Activated CD4-positive, alpha-beta T cell treated with anti-CD3 and anti-CD28 coated beads, Interleukin-2, amount 50 U/mL, for 1 hour (primary cell): ENCODE measurements around the gene DTNBP1.

ENCODE experiments used
- DNase-seq: peaks from one replicate; pipeline ENCODE4 v3.0.0-alpha.2; 2020

The DTNBP1 gene

DNA sequence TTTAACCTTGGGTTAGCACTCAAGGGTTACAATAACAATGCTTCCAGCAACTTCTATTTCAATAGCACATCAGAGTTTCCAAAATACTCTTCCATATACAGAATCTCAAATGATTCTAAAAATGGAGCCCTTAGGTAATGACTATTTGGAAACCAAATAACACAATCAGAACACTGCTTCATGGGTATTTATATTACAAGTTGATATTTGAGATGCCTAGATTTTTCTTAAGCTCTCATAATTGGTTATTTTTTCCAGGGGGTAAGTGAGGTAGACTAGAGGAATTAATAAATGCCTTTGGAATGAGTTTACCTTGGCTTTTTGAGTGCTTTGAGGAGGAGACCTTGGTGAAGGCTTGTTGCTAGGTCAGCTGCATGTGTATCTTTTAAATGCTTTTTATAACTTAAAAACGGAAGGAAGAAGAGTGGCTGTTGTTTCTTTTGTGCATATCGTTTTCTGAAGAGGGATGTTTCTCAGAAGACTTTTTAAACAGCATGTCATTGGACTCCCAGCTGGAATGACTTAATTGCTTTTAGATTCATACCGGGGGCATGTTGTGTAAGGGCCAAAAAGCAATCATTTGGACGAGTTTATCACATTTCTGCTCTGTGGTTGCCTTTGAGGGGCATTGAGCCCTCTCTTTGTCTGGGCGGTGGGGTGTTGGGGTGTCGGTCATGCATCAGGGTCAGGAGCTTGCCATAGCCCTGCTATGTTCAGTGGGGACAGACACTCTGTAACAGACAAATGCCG lies 186.0 kb downstream of the DTNBP1 start:
- DNase-seq = no peak

DNA sequence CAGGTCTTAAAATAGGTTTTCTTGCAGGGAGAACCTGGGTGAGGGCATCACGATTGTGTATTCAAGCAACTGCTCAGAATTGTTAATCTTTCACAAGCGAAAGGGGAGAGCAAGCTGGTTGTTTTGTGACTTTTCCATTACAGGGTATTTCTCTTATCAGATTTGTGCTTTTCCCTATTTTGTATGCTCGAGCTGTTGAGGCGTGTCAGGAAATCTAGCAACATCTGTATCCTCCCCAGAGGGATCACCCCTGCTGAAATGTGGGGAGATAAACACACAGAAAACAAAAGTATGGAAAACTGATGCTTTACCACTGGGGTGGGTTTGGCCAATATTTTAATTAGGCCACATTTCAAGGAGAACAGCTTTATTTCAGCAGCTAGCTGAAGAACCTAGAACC lies 187.0 kb downstream of the DTNBP1 start:
- no peak for DNase-seq

DNA sequence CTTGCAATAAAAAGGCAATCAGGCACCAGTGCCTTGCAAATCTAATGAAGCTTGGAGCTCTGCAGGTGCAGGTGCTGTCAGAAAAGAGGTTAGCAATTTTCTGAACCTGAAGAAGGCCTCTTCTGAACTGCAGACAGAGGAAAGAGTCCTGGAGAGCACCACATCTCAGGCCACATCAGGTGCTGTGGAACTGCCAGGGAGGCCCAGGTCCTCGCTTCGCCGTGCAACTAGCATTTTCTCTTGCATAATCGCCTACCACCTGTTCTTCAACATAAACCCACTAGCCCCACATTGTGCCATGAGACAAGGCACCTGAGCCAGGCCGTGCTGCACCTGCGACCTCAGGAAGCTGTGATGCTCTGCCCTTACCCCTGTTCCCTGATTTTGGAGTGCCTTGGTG lies 187.6 kb downstream of the DTNBP1 start:
- no peak for DNase-seq

DNA sequence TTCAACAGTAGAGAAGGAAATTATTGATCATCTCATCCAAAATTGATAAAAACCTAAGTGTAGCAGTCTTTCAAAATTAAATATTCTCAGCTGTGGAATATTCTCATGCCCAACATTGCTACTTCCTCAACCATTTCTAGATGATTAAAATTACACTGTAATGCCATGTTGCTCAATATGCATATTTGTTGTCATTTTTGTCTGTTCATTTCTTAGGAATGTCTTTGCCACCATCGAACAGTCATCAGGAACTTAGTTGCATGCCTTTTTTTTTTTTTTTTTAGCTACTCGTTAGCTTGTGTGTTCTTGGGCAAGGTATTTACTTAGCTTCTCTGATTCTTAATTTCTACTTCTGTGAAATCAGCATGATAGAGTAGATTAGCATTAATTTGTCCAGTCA lies 188.6 kb downstream of the DTNBP1 start:
- DNase-seq = no peak

DNA sequence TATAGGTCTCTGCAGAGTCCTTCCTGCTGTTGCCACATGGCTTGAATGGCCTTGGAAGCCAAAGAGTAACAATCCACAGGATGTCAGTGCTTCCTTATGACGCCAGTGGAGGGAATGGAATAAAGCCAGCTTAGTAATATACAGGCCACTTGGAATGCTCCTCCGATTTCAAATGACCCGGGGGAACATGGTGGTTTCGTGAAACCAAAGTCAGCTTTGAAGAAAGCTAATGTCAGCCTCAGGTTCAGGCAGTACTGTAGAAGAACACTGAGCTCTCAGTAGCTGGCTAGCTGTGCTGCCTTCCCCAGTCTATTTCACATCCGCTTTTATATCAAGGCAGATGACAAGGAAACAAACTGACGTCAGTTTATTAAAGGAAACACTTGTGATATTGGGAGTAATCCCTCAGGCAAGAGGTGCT lies 189.1 kb downstream of the DTNBP1 start:
- DNase-seq = no peak

DNA sequence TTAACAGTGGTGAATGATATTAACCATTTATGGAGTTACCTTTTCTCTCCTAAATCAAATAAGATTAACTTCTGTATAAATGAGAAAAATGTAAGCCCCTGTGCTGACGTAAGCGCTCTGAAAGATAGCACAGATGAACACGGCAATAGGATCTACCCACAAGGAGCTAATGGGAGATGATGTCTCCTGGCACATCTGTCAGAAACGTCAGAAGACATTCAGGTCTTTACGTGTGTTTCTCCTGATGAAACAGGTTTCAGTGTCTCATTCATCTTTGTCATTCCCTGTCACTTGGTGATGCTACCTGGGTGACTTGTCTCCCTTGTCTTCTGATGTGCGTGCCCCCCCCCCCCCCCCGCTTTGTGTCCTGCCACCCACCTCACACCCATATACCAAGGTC lies 189.7 kb downstream of the DTNBP1 start:
- DNase-seq = no peak
